Heart left ventricle (tissue), 13 donors: ENCODE data around the gene KCNE4.

Experiments
- POLR2A ChIP-seq, 2 donors: fragments of 450-650 bp; IDR thresholded peaks; one replicate each; pipeline ENCODE4 v1.6.1; 2017; ENCODE audit warnings: antibody characterized with exemption in 2 of 2, mild to moderate bottlenecking in 2 of 2, moderate library complexity in 2 of 2
- TF ChIP-seq, protein P1 (sequence below), 12 donors: fragments of 200-600 bp; sonication (generic) in 4 of 12; IDR thresholded peaks; one replicate each; pipeline versions ENCODE4 v1.5.0 to v1.8.0; 2018 to 2022; ENCODE audit warnings: antibody characterized with exemption in 12 of 12, mild to moderate bottlenecking in 5 of 12
- donor health status: ischemic (EF 13 %, LVEDD 7.1; RV severe dilation, severe dysfunction).
- donor health status: DM: no; HTN: yes; CAD: no.
- donor health status: DM: no; HTN: no; CAD: no.
- donor health status: ischemic (EF 25% LVEDD 6.9; RV normal size, moderate dysfunction).
- donor health status: ischemic (EF 25% LVEDD 5.7; RV mildly dilated, moderate dysfunction).
- donor health status: ischemic (EF 35%, LVEDD 5.7; RV mildly dilated, moderate dysfunction).
- donor health status: nonischemic (EF 11% LVEDD 7.7; RV severe dilation, severe dysfunction).
- donor health status: DM: yes; HTN: yes; CAD: no.
- donor health status: PGD.
- donor health status: ischemic (EF 29% LVEDD 5.4; RV normal size, mild dysfunction).
- donor health status: nonischemic (EF 23%, LVEDD 6.1; RV moderate dilation, normal function).

DNA sequence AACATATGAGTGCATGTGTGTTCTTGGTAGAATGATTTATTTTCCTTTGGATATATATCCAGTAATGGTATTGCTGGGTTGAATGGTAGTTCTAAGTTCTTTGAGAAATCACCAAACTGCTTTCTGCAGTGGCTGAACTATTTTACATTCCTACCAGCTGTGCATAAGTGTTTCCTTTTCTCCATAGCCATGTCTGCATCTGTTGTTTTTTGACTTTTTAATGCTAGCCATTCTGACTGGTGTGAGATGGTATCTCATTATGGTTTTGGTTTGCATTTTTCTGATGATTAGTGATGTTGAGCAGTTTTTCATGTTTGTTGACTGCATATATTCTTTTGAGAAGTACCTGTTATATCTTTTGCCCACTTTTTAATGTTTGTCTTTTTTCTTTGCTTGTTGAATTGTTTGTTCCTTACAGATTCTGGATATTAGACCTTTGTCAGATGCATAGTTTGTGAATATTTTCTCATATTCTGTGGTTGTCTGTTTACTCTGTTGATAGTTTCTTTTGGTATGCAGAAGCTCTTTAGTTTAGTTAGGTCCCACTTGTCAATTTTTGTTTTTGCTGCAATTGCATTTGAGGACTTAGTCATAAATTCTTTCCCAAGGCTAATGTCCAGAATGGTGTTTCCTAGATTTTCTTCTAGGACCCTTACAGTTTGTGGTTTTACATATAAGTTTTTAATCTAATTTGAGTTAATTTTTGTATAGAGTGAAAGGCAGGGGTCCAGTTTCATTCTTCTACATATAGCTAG lies 17.6 kb upstream of the KCNE4 start:
- TF ChIP-seq, protein P1, sequence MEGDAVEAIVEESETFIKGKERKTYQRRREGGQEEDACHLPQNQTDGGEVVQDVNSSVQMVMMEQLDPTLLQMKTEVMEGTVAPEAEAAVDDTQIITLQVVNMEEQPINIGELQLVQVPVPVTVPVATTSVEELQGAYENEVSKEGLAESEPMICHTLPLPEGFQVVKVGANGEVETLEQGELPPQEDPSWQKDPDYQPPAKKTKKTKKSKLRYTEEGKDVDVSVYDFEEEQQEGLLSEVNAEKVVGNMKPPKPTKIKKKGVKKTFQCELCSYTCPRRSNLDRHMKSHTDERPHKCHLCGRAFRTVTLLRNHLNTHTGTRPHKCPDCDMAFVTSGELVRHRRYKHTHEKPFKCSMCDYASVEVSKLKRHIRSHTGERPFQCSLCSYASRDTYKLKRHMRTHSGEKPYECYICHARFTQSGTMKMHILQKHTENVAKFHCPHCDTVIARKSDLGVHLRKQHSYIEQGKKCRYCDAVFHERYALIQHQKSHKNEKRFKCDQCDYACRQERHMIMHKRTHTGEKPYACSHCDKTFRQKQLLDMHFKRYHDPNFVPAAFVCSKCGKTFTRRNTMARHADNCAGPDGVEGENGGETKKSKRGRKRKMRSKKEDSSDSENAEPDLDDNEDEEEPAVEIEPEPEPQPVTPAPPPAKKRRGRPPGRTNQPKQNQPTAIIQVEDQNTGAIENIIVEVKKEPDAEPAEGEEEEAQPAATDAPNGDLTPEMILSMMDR (IDR thresholded peaks at IDR 0.05) = no peak
- TF ChIP-seq POLR2A (IDR thresholded peaks at IDR 0.05) = no peak
